ENCODE measurements around the gene EPG5. TPM values are rescaled to one million over a fixed set of nuclear protein-coding genes. Genes with fewer than 3 reads are reported as not detected.

The EPG5 gene
- total and polyA plus RNA-seq, 4 donors = 3.2 to 20.3 (median 11.1) TPM

GRCh38 chr18:45998244-45998643 is 31.1 kb upstream of the EPG5 start:
- Histone ChIP-seq H3K9ac (ENCODE audit: low read depth in 1 of 2, low read length in 2 of 2) (no peak overlapping the region), H3K4me3 (ENCODE audit: low read depth in 1 of 3, low read length in 3 of 3) (no peak overlapping the region), H3K4me1 (ENCODE audit: control insufficient read depth in 4 of 4, insufficient read depth in 4 of 4, low read length in 3 of 4) (no peaks in the 10 kb centered on the region), H3K27ac (ENCODE audit: low read depth in 1 of 2, low read length in 2 of 2) (no peak overlapping the region), H3K9me3 (ENCODE audit: control insufficient read depth in 4 of 4, low read length in 3 of 4) (no peaks in the 10 kb centered on the region), H3K27me3 (ENCODE audit: control insufficient read depth in 4 of 4, insufficient read depth in 4 of 4, low read length in 3 of 4) (no peaks in the 10 kb centered on the region), H3K36me3 (ENCODE audit: control insufficient read depth in 4 of 4, insufficient read depth in 3 of 4, low read depth in 1 of 4, low read length in 3 of 4) (peaks cover 0 to 6% (median 2%) of the 10 kb centered on the region in 4 donors)
- 83% methylated on average over 3 of the region's 3 CpGs for WGBS
- DNase-seq (ENCODE audit: low spot score) = no peak
- TF ChIP-seq FOXA1 (IDR thresholded peaks at IDR 0.05) (no peak), GABPA (IDR thresholded peaks at IDR 0.05 in 1 of 2, conservative IDR thresholded peaks at IDR 0.05 in 1 of 2) (no peak)

- Histone ChIP-seq H3K27me3 (ENCODE audit: control insufficient read depth in 4 of 4, insufficient read depth in 4 of 4, low read length in 3 of 4) (no peaks in the 10 kb centered on the region), H3K9ac (ENCODE audit: low read depth in 1 of 2, low read length in 2 of 2) (no peak overlapping the region), H3K36me3 (ENCODE audit: control insufficient read depth in 4 of 4, insufficient read depth in 3 of 4, low read depth in 1 of 4, low read length in 3 of 4) (peaks cover 0 to 4% (median 1%) of the 10 kb centered on the region in 4 donors), H3K4me3 (ENCODE audit: low read depth in 1 of 3, low read length in 3 of 3) (no peak overlapping the region), H3K27ac (ENCODE audit: low read depth in 1 of 2, low read length in 2 of 2) (no peak overlapping the region), H3K4me1 (ENCODE audit: control insufficient read depth in 4 of 4, insufficient read depth in 4 of 4, low read length in 3 of 4) (no peaks in the 10 kb centered on the region), H3K9me3 (ENCODE audit: control insufficient read depth in 4 of 4, low read length in 3 of 4) (no peaks in the 10 kb centered on the region)
- TF ChIP-seq YY1 (IDR thresholded peaks at IDR 0.05) (no peak), SP1 (IDR thresholded peaks at IDR 0.05) (no peak), FOXA2 (IDR thresholded peaks at IDR 0.05) (no peak), JUND (IDR thresholded peaks at IDR 0.05) (no peak), HNF4G (IDR thresholded peaks at IDR 0.05) (no peak), RXRA (IDR thresholded peaks at IDR 0.05) (no peak), MAX (IDR thresholded peaks at IDR 0.05) (no peak), EGR1 (IDR thresholded peaks at IDR 0.05; ENCODE audit: low read depth in 2 of 2) (no peak), REST (IDR thresholded peaks at IDR 0.05) (no peak)
- 86% methylated on average over 8 of the region's 8 CpGs for WGBS
- no peak for DNase-seq (ENCODE audit: low spot score)
Measured at GRCh38 chr18:45997700-45998151, 30.6 kb upstream of the EPG5 start.

GRCh38 chr18:45995461-45995860 is 28.3 kb upstream of the EPG5 start:
- no peak for DNase-seq (ENCODE audit: low spot score)
- Histone ChIP-seq H3K27me3 (ENCODE audit: control insufficient read depth in 4 of 4, insufficient read depth in 4 of 4, low read length in 3 of 4) (no peaks in the 10 kb centered on the region), H3K9ac (ENCODE audit: low read depth in 1 of 2, low read length in 2 of 2) (no peak overlapping the region), H3K36me3 (ENCODE audit: control insufficient read depth in 4 of 4, insufficient read depth in 3 of 4, low read depth in 1 of 4, low read length in 3 of 4) (peaks cover 0 to 7% (median 3%) of the 10 kb centered on the region in 4 donors), H3K4me3 (ENCODE audit: low read depth in 1 of 3, low read length in 3 of 3) (no peak overlapping the region), H3K27ac (ENCODE audit: low read depth in 1 of 2, low read length in 2 of 2) (no peak overlapping the region), H3K4me1 (ENCODE audit: control insufficient read depth in 4 of 4, insufficient read depth in 4 of 4, low read length in 3 of 4) (no peaks in the 10 kb centered on the region), H3K9me3 (ENCODE audit: control insufficient read depth in 4 of 4, low read length in 3 of 4) (no peaks in the 10 kb centered on the region)
- 98% methylated on average over 3 of the region's 3 CpGs for WGBS
- TF ChIP-seq GABPA (IDR thresholded peaks at IDR 0.05 in 1 of 2, conservative IDR thresholded peaks at IDR 0.05 in 1 of 2) = no peak
- no peak for TF ChIP-seq CTCF (IDR thresholded peaks at IDR 0.05; ENCODE audit: low read depth, low read length, missing input control)
- no peak for TF ChIP-seq JUND (IDR thresholded peaks at IDR 0.05)
- TF ChIP-seq SP1 (IDR thresholded peaks at IDR 0.05) = no peak
- no peak for TF ChIP-seq TAF1 (conservative IDR thresholded peaks at IDR 0.05)
- no peak for TF ChIP-seq NR2F2 (IDR thresholded peaks at IDR 0.05)
- TF ChIP-seq MAX (IDR thresholded peaks at IDR 0.05) = no peak
- TF ChIP-seq FOXA1 (IDR thresholded peaks at IDR 0.05) = no peak
- TF ChIP-seq HNF4A (conservative IDR thresholded peaks at IDR 0.05) = no peak
- TF ChIP-seq ATF3 (IDR thresholded peaks at IDR 0.05) = no peak
- no peak for TF ChIP-seq REST (IDR thresholded peaks at IDR 0.05)
- TF ChIP-seq YY1 (IDR thresholded peaks at IDR 0.05) = no peak
- no peak for TF ChIP-seq RAD21 (IDR thresholded peaks at IDR 0.05)
